ENCODE measurements around the gene NRG2.

GRCh38 chr5:139960723-139961383, 82.2 kb downstream of the NRG2 start:
- no peak for TF ChIP-seq EP300 (IDR thresholded peaks at IDR 0.05)
- no peak for TF ChIP-seq CTCF (IDR thresholded peaks at IDR 0.05)
- no peak for TF ChIP-seq POLR2A (IDR thresholded peaks at IDR 0.05)
